T-helper 1 cell treated with Interleukin-12 subunit alpha and Interleukin-12 subunit beta and Interleukin-4 antibody, amounts not matched to agents 30 μg/mL and 1 μg/mL, for 36 hours (primary cell): ENCODE data around the gene DACT3.

ENCODE experiments used
- H3K27ac Mint-ChIP-seq: one replicate; pipeline ENCODE4 v1.8.0; 2021; ENCODE audit warnings: mild to moderate bottlenecking, mixed read lengths
- H3K27me3 Mint-ChIP-seq: one replicate; pipeline ENCODE4 v1.8.0; 2021; ENCODE audit warnings: low read depth, mixed read lengths
- H3K36me3 Mint-ChIP-seq: one replicate; pipeline ENCODE4 v1.8.0; 2021; ENCODE audit warnings: low read depth, mixed read lengths
- H3K4me1 Mint-ChIP-seq: one replicate; pipeline ENCODE4 v1.8.0; 2021; ENCODE audit warnings: low read depth, mixed read lengths
- H3K4me3 Mint-ChIP-seq: one replicate; pipeline ENCODE4 v1.8.0; 2021; ENCODE audit warnings: mild to moderate bottlenecking, moderate library complexity, mixed read lengths
- H3K9me3 Mint-ChIP-seq: one replicate; pipeline ENCODE4 v1.8.0; 2021; ENCODE audit warnings: mixed read lengths

The DACT3 gene

GRCh38 chr19:46689358-46689757 lies 28.4 kb upstream of the DACT3 start:
- Mint-ChIP-seq H3K4me1 (no peaks in the 10 kb centered on the region), H3K27me3 (no peaks in the 10 kb centered on the region), H3K4me3 (no peak overlapping the region), H3K36me3 (peaks cover 52% of the 10 kb centered on the region), H3K9me3 (no peaks in the 10 kb centered on the region), H3K27ac (no peak overlapping the region)

GRCh38 chr19:46687438-46688145 lies 26.6 kb upstream of the DACT3 start:
- H3K36me3 Mint-ChIP-seq, result peaks cover 42% of the 10 kb centered on the region
- no peak overlapping the region for H3K4me3 Mint-ChIP-seq
- H3K4me1 Mint-ChIP-seq, result no peaks in the 10 kb centered on the region
- no peaks in the 10 kb centered on the region for H3K9me3 Mint-ChIP-seq
- H3K27ac Mint-ChIP-seq, result no peak overlapping the region
- no peaks in the 10 kb centered on the region for H3K27me3 Mint-ChIP-seq

GRCh38 chr19:46685189-46685588 lies 24.2 kb upstream of the DACT3 start:
- Mint-ChIP-seq H3K4me1 (no peaks in the 10 kb centered on the region), H3K27me3 (no peaks in the 10 kb centered on the region), H3K36me3 (peaks cover 19% of the 10 kb centered on the region), H3K9me3 (no peaks in the 10 kb centered on the region), H3K27ac (no peak overlapping the region), H3K4me3 (no peak overlapping the region)

GRCh38 chr19:46678110-46678732 lies 17.2 kb upstream of the DACT3 start:
- Mint-ChIP-seq H3K4me1 (peaks cover 10% of the 10 kb centered on the region), H3K4me3 (no peak overlapping the region), H3K27ac (no peak overlapping the region), H3K27me3 (no peaks in the 10 kb centered on the region), H3K36me3 (peaks cover 51% of the 10 kb centered on the region), H3K9me3 (no peaks in the 10 kb centered on the region)

GRCh38 chr19:46674416-46675178 lies 13.6 kb upstream of the DACT3 start:
- Mint-ChIP-seq H3K9me3 (no peaks in the 10 kb centered on the region), H3K27ac (no peak overlapping the region), H3K36me3 (peaks cover 61% of the 10 kb centered on the region), H3K4me3 (no peak overlapping the region), H3K4me1 (peaks cover 10% of the 10 kb centered on the region), H3K27me3 (no peaks in the 10 kb centered on the region)

GRCh38 chr19:46670813-46671212 lies 9.8 kb upstream of the DACT3 start:
- Mint-ChIP-seq H3K27me3 (no peaks in the 10 kb centered on the region), H3K4me3 (no peak overlapping the region), H3K36me3 (peaks cover 39% of the 10 kb centered on the region), H3K9me3 (no peaks in the 10 kb centered on the region), H3K4me1 (no peaks in the 10 kb centered on the region), H3K27ac (no peak overlapping the region)

GRCh38 chr19:46668662-46669061 lies 7.7 kb upstream of the DACT3 start:
- no peaks in the 10 kb centered on the region for H3K4me1 Mint-ChIP-seq
- peaks cover 20% of the 10 kb centered on the region for H3K36me3 Mint-ChIP-seq
- H3K27ac Mint-ChIP-seq, result no peak overlapping the region
- H3K4me3 Mint-ChIP-seq, result no peak overlapping the region
- peaks cover 5% of the 10 kb centered on the region for H3K27me3 Mint-ChIP-seq
- no peaks in the 10 kb centered on the region for H3K9me3 Mint-ChIP-seq

- Mint-ChIP-seq H3K4me1 (peaks cover 8% of the 10 kb centered on the region), H3K9me3 (no peaks in the 10 kb centered on the region), H3K27me3 (peaks cover 14% of the 10 kb centered on the region), H3K27ac (no peak overlapping the region), H3K4me3 (no peak overlapping the region), H3K36me3 (no peaks in the 10 kb centered on the region)
Measured at GRCh38 chr19:46665072-46665471, 4.1 kb upstream of the DACT3 start.

GRCh38 chr19:46661735-46662592 lies 982 bp upstream of the DACT3 start:
- peaks cover 33% of the 10 kb centered on the region for H3K27me3 Mint-ChIP-seq
- H3K9me3 Mint-ChIP-seq, result no peaks in the 10 kb centered on the region
- peak overlapping the region; percentile 79 for H3K4me3 Mint-ChIP-seq
- H3K36me3 Mint-ChIP-seq, result no peaks in the 10 kb centered on the region
- H3K4me1 Mint-ChIP-seq, result peaks cover 11% of the 10 kb centered on the region
- H3K27ac Mint-ChIP-seq, result peak overlapping the region; percentile 86

GRCh38 chr19:46660551-46661019 lies 397 bp downstream of the DACT3 start:
- H3K27ac Mint-ChIP-seq, result no peak overlapping the region
- H3K9me3 Mint-ChIP-seq, result no peaks in the 10 kb centered on the region
- no peaks in the 10 kb centered on the region for H3K36me3 Mint-ChIP-seq
- H3K4me1 Mint-ChIP-seq, result peaks cover 11% of the 10 kb centered on the region
- H3K27me3 Mint-ChIP-seq, result peaks cover 39% of the 10 kb centered on the region
- H3K4me3 Mint-ChIP-seq, result peak overlapping the region; percentile 46

GRCh38 chr19:46660008-46660517 lies 919 bp downstream of the DACT3 start:
- peak overlapping the region; percentile 71 for H3K4me3 Mint-ChIP-seq
- no peaks in the 10 kb centered on the region for H3K9me3 Mint-ChIP-seq
- H3K27ac Mint-ChIP-seq, result peak overlapping the region; percentile 13
- H3K27me3 Mint-ChIP-seq, result peaks cover 41% of the 10 kb centered on the region
- no peaks in the 10 kb centered on the region for H3K36me3 Mint-ChIP-seq
- peaks cover 11% of the 10 kb centered on the region for H3K4me1 Mint-ChIP-seq

- H3K4me1 Mint-ChIP-seq, result peaks cover 11% of the 10 kb centered on the region
- H3K4me3 Mint-ChIP-seq, result peak overlapping the region; percentile 71
- H3K9me3 Mint-ChIP-seq, result no peaks in the 10 kb centered on the region
- peak overlapping the region; percentile 13 for H3K27ac Mint-ChIP-seq
- peaks cover 44% of the 10 kb centered on the region for H3K27me3 Mint-ChIP-seq
- H3K36me3 Mint-ChIP-seq, result no peaks in the 10 kb centered on the region
Measured at GRCh38 chr19:46659151-46660007, 1.6 kb downstream of the DACT3 start.

GRCh38 chr19:46656541-46656940 lies 4.4 kb downstream of the DACT3 start:
- H3K27ac Mint-ChIP-seq, result no peak overlapping the region
- H3K4me1 Mint-ChIP-seq, result peaks cover 4% of the 10 kb centered on the region
- no peaks in the 10 kb centered on the region for H3K9me3 Mint-ChIP-seq
- H3K27me3 Mint-ChIP-seq, result peaks cover 45% of the 10 kb centered on the region
- H3K36me3 Mint-ChIP-seq, result no peaks in the 10 kb centered on the region
- no peak overlapping the region for H3K4me3 Mint-ChIP-seq
